Prostate gland (tissue), 2 donors: ENCODE measurements around the gene PIGW. TPM values are rescaled to one million over a fixed set of nuclear protein-coding genes. Genes with fewer than 3 reads are reported as not detected.

Source experiments
- DNase-seq: peaks from one replicate; pipeline ENCODE4 v3.0.0-alpha.2; 2019; ENCODE audit warnings: low spot score
- H3K27ac ChIP-seq, 2 donors: fragments of 200-600 bp; sonication (generic); 2 replicates each; pipeline ENCODE4 v1.5.1; 2017 to 2019
- H3K27me3 ChIP-seq: fragments of 200-600 bp; sonication (generic); replicated peaks from 2 replicates; pipeline ENCODE4 v1.5.1; 2019; ENCODE audit not compliant: insufficient read depth
- H3K36me3 ChIP-seq, 2 donors: fragments of 200-600 bp; sonication (generic); 1 replicate in 1 of 2; 2 replicates in 1 of 2; pipeline versions ENCODE4 v1.5.1 to v1.8.1; 2017 to 2019
- H3K4me1 ChIP-seq: fragments of 200-600 bp; sonication (generic); replicated peaks from 2 replicates; pipeline ENCODE4 v1.5.1; 2019
- H3K4me3 ChIP-seq, 2 donors: fragments of 200-600 bp; sonication (generic); 2 replicates each; pipeline ENCODE4 v1.5.1; 2017 to 2019
- H3K9me3 ChIP-seq: fragments of 200-600 bp; sonication (generic); 2 replicates; pipeline ENCODE4 v1.5.1; 2017
- POLR2A ChIP-seq: fragments of 450-650 bp; IDR thresholded peaks from one replicate; pipeline ENCODE4 v1.6.1; 2016; ENCODE audit warnings: antibody characterized with exemption, mild to moderate bottlenecking
- POLR2AphosphoS5 ChIP-seq: sonication (generic); formaldehyde crosslinking; IDR thresholded peaks from one replicate; pipeline ENCODE4 v1.6.1; 2017; ENCODE audit warnings: antibody characterized with exemption
- WGBS: methylation state at CpG from one replicate; pipeline ENCODE4 v1.1.5; 2018; 5-methylcytosine and 5-hydroxymethylcytosine counted together
- intact Hi-C: fragments of 100-400 bp; cut with DNase I; formaldehyde crosslinking; loops from one replicate; pipeline ENCODE4 v1.14.2; 2022
- total RNA-seq, 2 donors: library from RNA; depleted of rRNA; stranded (reverse); fragments of >200 nt; gene quantifications; one replicate each; pipeline ENCODE4 v1.1.0, GENCODE V29; 2016
- TF ChIP-seq, protein P1 (sequence below), 4 experiments: fragments of 200-600 bp in 2 of 4; fragments of 450-650 bp in 2 of 4; sonication (generic) in 2 of 4; IDR thresholded peaks; 1 replicate in 3 of 4; 2 replicates in 1 of 4; pipeline ENCODE4 v1.5.1; 2016 to 2019; ENCODE audit warnings: antibody characterized with exemption in 4 of 4, mild to moderate bottlenecking in 2 of 4, moderate library complexity in 2 of 4

Gene PIGW
- total RNA-seq, 2 donors from 2014 or later: 6.4 to 7.1 TPM

DNA sequence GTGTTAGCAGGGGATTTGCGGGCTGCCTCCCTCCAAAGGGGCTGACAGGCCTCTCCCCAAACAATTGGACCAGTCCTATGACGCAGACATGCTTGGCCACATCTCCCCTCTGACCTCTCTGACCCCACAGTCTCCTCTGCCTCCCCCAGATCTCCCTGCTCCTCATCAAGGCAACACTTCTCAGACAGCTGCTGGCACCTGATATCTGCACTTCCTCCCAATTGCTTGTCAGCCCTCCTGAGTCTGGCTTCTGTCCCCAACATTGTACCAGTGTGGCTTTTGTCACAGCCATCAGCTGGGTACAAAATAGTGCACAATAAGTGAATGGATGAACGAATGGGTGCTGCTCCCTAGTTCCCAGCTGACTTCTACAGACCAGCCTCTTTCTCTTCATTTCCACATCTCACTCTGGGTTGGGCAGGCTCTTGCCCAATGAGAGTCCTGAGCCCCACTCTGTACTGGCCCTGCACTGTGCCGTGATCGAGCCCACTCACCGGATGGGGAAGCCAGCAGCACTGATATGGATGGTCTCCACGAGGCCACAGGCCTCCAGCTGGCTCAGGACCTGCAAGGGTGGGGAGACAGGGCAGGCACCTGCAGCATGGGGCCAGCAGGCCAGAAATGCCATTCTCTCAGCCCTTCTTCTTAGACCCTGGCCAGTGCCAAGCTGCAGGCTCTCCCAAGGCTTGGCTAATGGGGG, 31.2 kb upstream of the PIGW start:
- Histone ChIP-seq H3K4me1 (no peaks in the 10 kb centered on the region), H3K27me3 (no peaks in the 10 kb centered on the region), H3K36me3 (peaks cover 0 to 4% of the 10 kb centered on the region in 2 donors), H3K4me3 (no peak overlapping the region), H3K27ac (no peak overlapping the region), H3K9me3 (no peaks in the 10 kb centered on the region)
- TF ChIP-seq, protein P1, sequence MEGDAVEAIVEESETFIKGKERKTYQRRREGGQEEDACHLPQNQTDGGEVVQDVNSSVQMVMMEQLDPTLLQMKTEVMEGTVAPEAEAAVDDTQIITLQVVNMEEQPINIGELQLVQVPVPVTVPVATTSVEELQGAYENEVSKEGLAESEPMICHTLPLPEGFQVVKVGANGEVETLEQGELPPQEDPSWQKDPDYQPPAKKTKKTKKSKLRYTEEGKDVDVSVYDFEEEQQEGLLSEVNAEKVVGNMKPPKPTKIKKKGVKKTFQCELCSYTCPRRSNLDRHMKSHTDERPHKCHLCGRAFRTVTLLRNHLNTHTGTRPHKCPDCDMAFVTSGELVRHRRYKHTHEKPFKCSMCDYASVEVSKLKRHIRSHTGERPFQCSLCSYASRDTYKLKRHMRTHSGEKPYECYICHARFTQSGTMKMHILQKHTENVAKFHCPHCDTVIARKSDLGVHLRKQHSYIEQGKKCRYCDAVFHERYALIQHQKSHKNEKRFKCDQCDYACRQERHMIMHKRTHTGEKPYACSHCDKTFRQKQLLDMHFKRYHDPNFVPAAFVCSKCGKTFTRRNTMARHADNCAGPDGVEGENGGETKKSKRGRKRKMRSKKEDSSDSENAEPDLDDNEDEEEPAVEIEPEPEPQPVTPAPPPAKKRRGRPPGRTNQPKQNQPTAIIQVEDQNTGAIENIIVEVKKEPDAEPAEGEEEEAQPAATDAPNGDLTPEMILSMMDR (IDR thresholded peaks at IDR 0.05): no peak
- no peak for TF ChIP-seq POLR2A
- no peak for DNase-seq
- intact Hi-C loops: no loop called here
- 92% methylated on average over 7 of the region's 7 CpGs for WGBS

DNA sequence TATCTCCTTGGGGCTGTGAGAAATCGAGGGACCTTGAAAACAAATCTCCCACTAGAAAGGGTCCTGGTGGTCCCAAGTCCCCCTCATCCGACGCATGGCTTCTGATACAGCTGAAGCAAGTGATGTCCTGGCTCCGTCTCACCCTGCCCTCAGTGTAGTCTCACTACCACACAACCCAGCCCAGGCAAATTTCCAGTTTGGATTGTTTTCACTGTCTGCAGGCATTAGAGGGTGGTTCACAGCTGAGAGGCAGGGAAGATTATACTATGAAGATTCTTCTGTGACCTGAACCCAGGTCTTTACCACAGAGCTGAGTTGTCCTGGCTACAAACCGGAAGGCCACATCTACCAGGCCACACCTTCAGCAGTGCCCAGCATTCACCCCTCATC, 30.6 kb upstream of the PIGW start:
- WGBS: 99% methylated on average over 5 of the region's 5 CpGs
- Histone ChIP-seq H3K4me3 (no peak overlapping the region), H3K36me3 (peaks cover 0 to 4% of the 10 kb centered on the region in 2 donors), H3K9me3 (no peaks in the 10 kb centered on the region), H3K27me3 (no peaks in the 10 kb centered on the region), H3K27ac (no peak overlapping the region), H3K4me1 (no peaks in the 10 kb centered on the region)
- TF ChIP-seq, protein P1 (IDR thresholded peaks at IDR 0.05): no peak
- no peak for TF ChIP-seq POLR2AphosphoS5
- DNase-seq: no peak
- intact Hi-C loops: no loop called here

DNA sequence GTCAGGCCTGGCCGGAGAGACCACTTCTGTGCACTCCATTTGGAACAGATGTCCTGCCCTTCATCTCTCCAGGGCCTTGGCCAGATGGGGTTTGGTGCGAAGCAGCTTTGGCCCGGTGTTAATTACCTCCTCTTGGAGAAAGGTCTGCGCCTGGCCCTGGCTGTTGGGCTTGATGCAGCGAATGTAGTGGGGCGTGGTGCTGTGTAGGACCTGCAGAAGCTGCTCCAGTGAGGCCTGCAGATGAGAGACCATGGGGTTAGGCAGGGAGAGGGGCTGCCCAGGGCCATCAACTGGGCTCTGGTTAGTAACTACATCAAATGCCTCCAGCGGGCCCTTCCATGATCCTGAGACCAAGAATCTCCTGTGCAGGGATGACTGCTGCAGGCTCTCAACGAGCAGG, 29.6 kb upstream of the PIGW start:
- H3K36me3 ChIP-seq: peaks cover 0 to 4% of the 10 kb centered on the region in 2 donors
- TF ChIP-seq, protein P1 (IDR thresholded peaks at IDR 0.05): no peak
- TF ChIP-seq POLR2AphosphoS5 (no peak), POLR2A (no peak)
- 92% methylated on average over 8 of the region's 8 CpGs for WGBS
- H3K4me3 ChIP-seq: no peak overlapping the region
- no peaks in the 10 kb centered on the region for H3K27me3 ChIP-seq
- intact Hi-C loops: no loop called here
- DNase-seq: no peak
- no peak overlapping the region for H3K27ac ChIP-seq
- H3K9me3 ChIP-seq: no peaks in the 10 kb centered on the region
- no peaks in the 10 kb centered on the region for H3K4me1 ChIP-seq

DNA sequence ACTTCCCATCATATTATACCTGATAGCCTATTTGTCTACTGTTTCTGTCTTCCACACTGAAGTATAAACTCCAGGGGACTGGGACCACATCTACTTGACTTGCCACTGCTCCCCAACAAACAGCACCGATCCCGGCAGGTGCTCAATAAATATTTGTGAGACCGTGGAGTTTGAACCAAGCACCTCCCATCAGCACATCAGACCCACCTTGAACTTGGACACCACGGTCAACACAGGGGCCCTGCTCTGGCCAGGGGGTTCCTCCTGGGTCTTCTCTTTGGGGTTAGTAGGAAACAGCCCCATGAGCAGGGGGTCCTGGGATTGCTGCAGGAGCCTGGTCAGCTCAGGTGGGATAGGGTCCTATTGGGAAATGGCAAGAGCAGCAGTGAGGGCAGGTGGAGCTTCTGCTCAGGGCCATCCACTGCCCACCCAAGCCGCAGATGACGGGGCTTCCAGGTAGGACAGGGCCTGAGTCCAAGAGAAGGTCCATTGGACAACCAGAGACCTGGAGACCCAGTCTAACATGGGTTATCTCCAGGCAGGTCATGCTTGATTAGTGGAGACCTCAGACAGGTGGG, 28.4 kb upstream of the PIGW start:
- H3K27ac ChIP-seq: no peak overlapping the region
- no peaks in the 10 kb centered on the region for H3K4me1 ChIP-seq
- no peak overlapping the region for H3K4me3 ChIP-seq
- H3K27me3 ChIP-seq: no peaks in the 10 kb centered on the region
- intact Hi-C loops: no loop called here
- peaks cover 0 to 4% of the 10 kb centered on the region in 2 donors for H3K36me3 ChIP-seq
- no peaks in the 10 kb centered on the region for H3K9me3 ChIP-seq
- no peak for DNase-seq
- 75% methylated on average over 6 of the region's 6 CpGs for WGBS
- TF ChIP-seq POLR2A: no peak
- TF ChIP-seq, protein P1 (IDR thresholded peaks at IDR 0.05): no peak
- no peak for TF ChIP-seq POLR2AphosphoS5

DNA sequence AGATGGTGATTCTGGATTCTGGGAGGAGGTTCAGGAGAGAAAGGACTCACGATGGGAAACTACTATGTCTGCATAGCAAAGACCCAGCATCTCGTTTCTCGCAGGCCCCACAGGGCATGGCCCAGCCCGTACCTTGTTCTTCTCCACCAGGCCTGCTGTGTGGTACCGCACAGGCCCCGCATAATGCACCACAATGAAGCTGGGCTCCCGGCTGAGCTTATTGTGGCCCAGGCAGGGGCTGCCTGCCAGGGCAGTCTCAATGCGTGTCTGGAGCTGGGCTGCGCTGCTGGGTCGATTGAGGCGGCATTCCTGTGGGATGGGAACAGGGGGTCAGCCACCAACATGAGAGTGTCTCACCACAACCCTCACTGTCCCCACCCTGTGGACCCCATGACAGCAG, 28.0 kb upstream of the PIGW start:
- 91% methylated on average over 9 of the region's 11 CpGs for whole genome bisulfite sequencing
- H3K9me3 ChIP-seq: no peaks in the 10 kb centered on the region
- no peak overlapping the region for H3K4me3 ChIP-seq
- H3K36me3 ChIP-seq: peaks cover 0 to 4% of the 10 kb centered on the region in 2 donors
- TF ChIP-seq POLR2AphosphoS5: no peak
- no peak for TF ChIP-seq POLR2A
- TF ChIP-seq, protein P1 (IDR thresholded peaks at IDR 0.05): no peak
- no peak overlapping the region for H3K27ac ChIP-seq
- no peak for DNase-seq
- H3K4me1 ChIP-seq: no peaks in the 10 kb centered on the region
- intact Hi-C loops: no loop called here
- H3K27me3 ChIP-seq: no peaks in the 10 kb centered on the region
